HepG2 (cell line): ENCODE data around the gene TMEM33. TPM values are rescaled to one million over a fixed set of nuclear protein-coding genes. Genes with fewer than 3 reads are reported as not detected.

Experiments used
- ATAC-seq: fragments of 200-7000 bp; cut with Tn5 transposase; 3 replicates; pipeline ENCODE4 v1.9.1; 2020; ENCODE audit warnings: mild to moderate bottlenecking, moderate library complexity
- BruUV-seq: library from RNA; stranded (reverse); fragments of 400-500 nt; replicated peaks from 2 replicates; lab custom pipeline; 2021; lab: Mats Ljungman, UMichigan
- CTCF ChIA-PET: fragments of 300-600 bp; formaldehyde crosslinking; extraction: SDS; loops from one replicate; lab custom pipeline; 2021; ENCODE audit warnings: low total read pairs, inconsistent platforms, low intra/inter-chr PET ratio; lab: Yijun Ruan, JAX
- POLR2A ChIA-PET: fragments of 350-600 bp; sonication (Branson Sonifier 250); formaldehyde crosslinking; loops from one replicate; lab custom pipeline; 2020; ENCODE audit warnings: antibody characterized with exemption, inconsistent platforms; lab: Yijun Ruan, JAX
- DNase-seq: peaks from one replicate; pipeline ENCODE4 v3.0.0-alpha.2; 2015; ENCODE audit warnings: low spot score
- FAIRE-seq: peaks from 3 replicates; lab custom pipeline; 2011; peaks lifted over from hg19 to GRCh38; lab: Jason Lieb, UNC
- H2AFZ ChIP-seq: one replicate; pipeline ENCODE4 v1.6.1; 2011; ENCODE audit warnings: low read length, inconsistent platforms
- H3K27ac ChIP-seq: fragments of 300-600 bp; 3 replicates; pipeline ENCODE4 v1.8.0; 2011; ENCODE audit warnings: mixed run types, mild to moderate bottlenecking, mixed read lengths, low read length, inconsistent platforms; ENCODE audit not compliant: insufficient read depth; ENCODE audit errors: extremely low read length
- H3K27me3 ChIP-seq, 2 experiments: fragments of 200-600 bp in 1 of 2; 2 replicates in 1 of 2; 3 replicates in 1 of 2; pipeline versions ENCODE4 v1.6.0 to v1.8.0; 2011; ENCODE audit warnings: low read length in 2 of 2, mild to moderate bottlenecking in 2 of 2, moderate library complexity in 2 of 2, inconsistent platforms in 1 of 2; ENCODE audit not compliant: insufficient read depth in 2 of 2, control insufficient read depth in 1 of 2
- H3K36me3 ChIP-seq, 2 experiments: fragments of 200-600 bp in 1 of 2; replicated peaks in 1 of 2; 2 replicates in 1 of 2; 3 replicates in 1 of 2; pipeline versions ENCODE4 v1.5.1 to v1.8.0; 2011; ENCODE audit warnings: low read length in 2 of 2, inconsistent platforms in 1 of 2; ENCODE audit not compliant: insufficient read depth in 2 of 2, control insufficient read depth in 1 of 2
- H3K4me1 ChIP-seq: 2 replicates; pipeline ENCODE4 v1.5.1; 2012; ENCODE audit warnings: low read length, inconsistent platforms; ENCODE audit not compliant: insufficient read depth
- H3K4me2 ChIP-seq: 2 replicates; pipeline ENCODE4 v1.6.0; 2011; ENCODE audit warnings: low read depth, low read length, inconsistent platforms
- H3K4me3 ChIP-seq, 3 experiments: fragments of 200-600 bp in 1 of 3; sonication (generic), shearing (Covaris generic) in 1 of 3; replicated peaks in 1 of 3; 2 replicates each; pipeline ENCODE4 v1.5.1; 2011 to 2016; ENCODE audit warnings: low read length in 3 of 3, inconsistent platforms in 2 of 3, low read depth in 2 of 3, mild to moderate bottlenecking in 2 of 3, control low read depth in 1 of 3, mixed read lengths in 1 of 3; ENCODE audit not compliant: insufficient read depth in 1 of 3
- H3K79me2 ChIP-seq: one replicate; pipeline ENCODE4 v1.6.1; 2011; ENCODE audit warnings: low read length, inconsistent platforms; ENCODE audit not compliant: insufficient read depth
- H3K9ac ChIP-seq: 2 replicates; pipeline ENCODE4 v1.6.0; 2011; ENCODE audit warnings: mild to moderate bottlenecking, low read depth, low read length, inconsistent platforms; ENCODE audit not compliant: insufficient read depth
- H3K9me3 ChIP-seq: 2 replicates; pipeline ENCODE4 v1.5.1; 2012; ENCODE audit warnings: mild to moderate bottlenecking, low read length
- H4K20me1 ChIP-seq: 2 replicates; pipeline ENCODE4 v1.6.0; 2011; ENCODE audit warnings: inconsistent platforms, mild to moderate bottlenecking, low read length, moderate library complexity; ENCODE audit not compliant: insufficient read depth
- DMAP1 ChIP-seq: IDR thresholded peaks from 2 replicates; pipeline ENCODE4 v1.6.1; 2016
- GABPB1 ChIP-seq: IDR thresholded peaks from 2 replicates; pipeline ENCODE4 v1.6.1; 2016; ENCODE audit warnings: mild to moderate bottlenecking, missing genetic modification reagents, moderate library complexity, missing compliant biosample characterization
- HNRNPK ChIP-seq: fragments of 200-400 bp; formaldehyde crosslinking; IDR thresholded peaks from 2 replicates; pipeline ENCODE4 v1.6.1; 2018; ENCODE audit warnings: low read length, low read depth, moderate library complexity, mild to moderate bottlenecking; ENCODE audit not compliant: poor library complexity, severe bottlenecking
- MAFF ChIP-seq: IDR thresholded peaks from 2 replicates; pipeline ENCODE4 v1.6.1; 2011; ENCODE audit warnings: low read depth, low read length, improper control_type of control experiment
- MIXL1 ChIP-seq: IDR thresholded peaks from 2 replicates; pipeline ENCODE4 v1.6.1; 2016
- MZF1 ChIP-seq: sonication (generic); formaldehyde crosslinking; IDR thresholded peaks from 2 replicates; pipeline ENCODE4 v1.8.1; 2023; ENCODE audit warnings: mild to moderate bottlenecking, missing genetic modification reagents, borderline replicate concordance
- NONO ChIP-seq, 2 experiments: fragments of 450-650 bp in 1 of 2; sonication (generic) in 1 of 2; formaldehyde crosslinking in 1 of 2; IDR thresholded peaks in 1 of 2; conservative IDR thresholded peaks in 1 of 2; 2 replicates each; pipeline versions ENCODE4 v1.6.1 to v1.8.0; 2017 to 2022; ENCODE audit warnings: mild to moderate bottlenecking in 1 of 2, missing genetic modification reagents in 1 of 2, moderate library complexity in 1 of 2
- PAX8 ChIP-seq: sonication (generic); formaldehyde crosslinking; IDR thresholded peaks from 2 replicates; pipeline ENCODE4 v1.8.0; 2022; ENCODE audit warnings: mild to moderate bottlenecking, missing genetic modification reagents, borderline replicate concordance
- PHF21A ChIP-seq: sonication (generic); formaldehyde crosslinking; IDR thresholded peaks from 2 replicates; pipeline ENCODE4 v1.5.0; 2020; ENCODE audit warnings: mild to moderate bottlenecking, missing genetic modification reagents
- PHF5A ChIP-seq: IDR thresholded peaks from one replicate; pipeline ENCODE4 v1.6.1; 2018; ENCODE audit warnings: low read depth, missing genetic modification reagents; ENCODE audit not compliant: unreplicated experiment
- RFX5 ChIP-seq: IDR thresholded peaks from 2 replicates; pipeline ENCODE4 v1.6.1; 2011; ENCODE audit warnings: low read depth, low read length, improper control_type of control experiment
- RORA ChIP-seq: sonication (generic); formaldehyde crosslinking; IDR thresholded peaks from 2 replicates; pipeline ENCODE4 v1.5.0; 2020; ENCODE audit warnings: mild to moderate bottlenecking, missing genetic modification reagents, moderate library complexity
- SSRP1 ChIP-seq: IDR thresholded peaks from 2 replicates; pipeline ENCODE4 v1.6.1; 2016; ENCODE audit warnings: control low read depth
- THYN1 ChIP-seq: sonication (generic); formaldehyde crosslinking; IDR thresholded peaks from 2 replicates; pipeline ENCODE4 v1.8.1; 2023; ENCODE audit warnings: low read depth, mild to moderate bottlenecking, moderate library complexity, missing genetic modification reagents, borderline replicate concordance
- ZBTB20 ChIP-seq: sonication (generic); formaldehyde crosslinking; IDR thresholded peaks from 2 replicates; pipeline ENCODE4 v1.8.1; 2023; ENCODE audit warnings: missing genetic modification reagents, low read depth, mild to moderate bottlenecking, borderline replicate concordance
- ZMAT3 ChIP-seq: sonication (generic); formaldehyde crosslinking; conservative IDR thresholded peaks from 2 replicates; pipeline ENCODE4 v1.7.0; 2021; ENCODE audit warnings: missing genetic modification reagents
- ZNF746 ChIP-seq: sonication (generic); formaldehyde crosslinking; IDR thresholded peaks from 2 replicates; pipeline ENCODE4 v1.8.0; 2022; ENCODE audit warnings: mild to moderate bottlenecking, missing genetic modification reagents
- ZNF773 ChIP-seq: sonication (generic); formaldehyde crosslinking; IDR thresholded peaks from 2 replicates; pipeline ENCODE4 v1.4.0; 2020; ENCODE audit warnings: missing genetic modification reagents, borderline replicate concordance
- WGBS: methylation state at CpG from one replicate; pipeline ENCODE4 v1.1.6; 2017; ENCODE audit warnings: low lambda C conversion rate; 5-methylcytosine and 5-hydroxymethylcytosine counted together
- in situ Hi-C: cut with HindIII; loops from 2 replicates; pipeline ENCODE4 v1.10.0; 2017; ENCODE audit warnings: low pct_unique_long_range_greater_than_20kb; ENCODE audit not compliant: extremely low pct_ligation_motif_present
- intact Hi-C: fragments of 100-400 bp; cut with micrococcal nuclease; formaldehyde crosslinking; loops from one replicate; pipeline ENCODE4 v1.10.0; 2022; ENCODE audit not compliant: unreplicated experiment
- polyA plus RNA-seq, 8 experiments: library from polyadenylated mRNA; depleted of rRNA in 3 of 8; stranded (reverse) in 7 of 8; unstranded in 1 of 8; fragments of >200 nt; fragmentation: Illumina TruSeq in 4 of 8; extraction: Trizol in 4 of 8; gene quantifications; 2 replicates each; pipeline versions ENCODE4 v1.2.1 to v1.2.3, GENCODE V29; 2011 to 2016; ENCODE audit warnings: low read depth in 4 of 8, missing spikeins in 1 of 8, mixed read lengths in 1 of 8; ENCODE audit not compliant: insufficient read depth in 1 of 8
- total RNA-seq, 5 experiments: library from RNA; depleted of rRNA; stranded (reverse); fragments of >200 nt; fragmentation: Illumina TruSeq; extraction: Trizol; gene quantifications; 2 replicates each; pipeline ENCODE4 v1.2.3, GENCODE V29; 2016; ENCODE audit warnings: low read depth in 1 of 5
- TF ChIP-seq, protein P1 (sequence below): IDR thresholded peaks from 2 replicates; pipeline ENCODE4 v1.6.1; 2016; ENCODE audit warnings: missing compliant biosample characterization, missing genetic modification reagents, borderline replicate concordance
- TF ChIP-seq, protein P2 (sequence below): IDR thresholded peaks from 2 replicates; pipeline ENCODE4 v1.6.1; 2016; ENCODE audit warnings: missing biosample characterization, missing genetic modification reagents, low read depth

Gene TMEM33
- total and polyA plus RNA-seq, 2 of the 13 experiments (the other 11 are each of a cell fraction or from before 2014, with no cell fraction given) = 36.1 to 66.6 TPM

DNA sequence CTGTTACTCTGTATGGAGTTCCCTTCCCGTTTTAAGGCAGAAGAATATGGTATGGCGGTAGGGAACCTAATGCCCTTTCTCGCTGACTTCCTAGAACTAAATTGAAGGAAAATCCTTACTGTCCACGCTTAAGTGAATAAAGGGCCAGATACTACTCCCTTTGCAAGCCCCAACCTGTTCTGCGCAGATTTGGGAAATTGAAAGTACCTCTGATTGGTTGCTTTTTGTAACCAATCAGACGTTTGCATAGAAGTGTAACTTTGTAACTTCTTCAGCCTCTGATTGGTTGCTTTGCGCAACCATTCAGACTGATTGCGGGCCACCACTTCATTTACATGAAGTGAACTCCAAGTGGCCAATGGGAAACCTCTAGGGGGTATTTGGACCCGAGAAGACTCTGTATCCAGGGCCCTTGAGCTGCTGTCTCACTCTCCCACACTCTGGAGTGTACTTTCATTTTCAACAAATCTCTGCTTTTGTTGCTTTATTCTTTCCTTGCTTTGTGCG is 1.2 kb upstream of the TMEM33 start:
- Histone ChIP-seq H3K27me3 (no peaks in the 10 kb centered on the region; a peak in 1 of 5 replicates), H3K4me2 (peak overlapping the region; percentile 98), H3K27ac (peak overlapping the region; percentile 88), H3K4me1 (peaks cover 56% of the 10 kb centered on the region), H3K79me2 (peaks cover 37% of the 10 kb centered on the region), H3K36me3 (peaks cover 0 to 2% of the 10 kb centered on the region in 2 experiments; a peak in 3 of 5 replicates), H2AFZ (peak overlapping the region; percentile 96), H3K9me3 (no peaks in the 10 kb centered on the region), H3K9ac (peak overlapping the region; percentile 72), H4K20me1 (peaks cover 3% of the 10 kb centered on the region), H3K4me3 (peak overlapping the region; percentile 84 to 94 (median 92))
- ChIA-PET CTCF (no interaction called here), POLR2A (interaction anchor here (1.2 to 2.2 kb wide), 4 partner anchors 21 to 56 kb away, joined by 3 to 11 read pairs (median 5); partner anchors contain the start of gene SLC30A9)
- BruUV-seq = no TSS peak
- DNase-seq (peak; percentile 96), FAIRE-seq (peak; percentile 95), ATAC-seq (peak; percentile 88)
- in situ Hi-C loops = no loop called here
- WGBS = 3% methylated on average over 10 of the region's 10 CpGs
- intact Hi-C loops = loop anchor here (1.0 kb wide), 1 partner anchor 57 kb away; no protein-coding TSS in a partner anchor
- TF ChIP-seq PHF21A (CRISPR knock-in tag) = peak; percentile 64; the same call in 1 of the 2 replicates
- no peak for TF ChIP-seq THYN1 (CRISPR knock-in tag)
- TF ChIP-seq RORA (CRISPR knock-in tag) = no peak
- no peak for TF ChIP-seq GABPB1
- no peak for TF ChIP-seq PAX8 (CRISPR knock-in tag)
- no peak for TF ChIP-seq MZF1 (CRISPR knock-in tag)
- TF ChIP-seq HNRNPK = no peak
- peak; percentile 72; the same call in 1 of the 2 replicates for TF ChIP-seq RFX5
- no peak for TF ChIP-seq SSRP1 (CRISPR knock-in tag)
- no peak; the same call in 1 of the 2 replicates for TF ChIP-seq DMAP1 (CRISPR knock-in tag)
- TF ChIP-seq NONO (IDR thresholded peaks at IDR 0.05) = no peak
- TF ChIP-seq NONO (CRISPR knock-in tag; conservative IDR thresholded peaks at IDR 0.05) = no peak
- no peak for TF ChIP-seq MAFF
- TF ChIP-seq ZBTB20 (CRISPR knock-in tag) = no peak
- TF ChIP-seq, protein P1, sequence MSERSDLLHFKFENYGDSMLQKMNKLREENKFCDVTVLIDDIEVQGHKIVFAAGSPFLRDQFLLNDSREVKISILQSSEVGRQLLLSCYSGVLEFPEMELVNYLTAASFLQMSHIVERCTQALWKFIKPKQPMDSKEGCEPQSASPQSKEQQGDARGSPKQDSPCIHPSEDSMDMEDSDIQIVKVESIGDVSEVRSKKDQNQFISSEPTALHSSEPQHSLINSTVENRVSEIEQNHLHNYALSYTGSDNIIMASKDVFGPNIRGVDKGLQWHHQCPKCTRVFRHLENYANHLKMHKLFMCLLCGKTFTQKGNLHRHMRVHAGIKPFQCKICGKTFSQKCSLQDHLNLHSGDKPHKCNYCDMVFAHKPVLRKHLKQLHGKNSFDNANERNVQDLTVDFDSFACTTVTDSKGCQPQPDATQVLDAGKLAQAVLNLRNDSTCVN (CRISPR knock-in tag) = no peak
- TF ChIP-seq MIXL1 = peak; percentile 22; the same call in 1 of the 2 replicates
- TF ChIP-seq PHF5A (CRISPR knock-in tag) = peak; percentile 21
- no peak for TF ChIP-seq ZMAT3 (CRISPR knock-in tag)
- TF ChIP-seq ZNF773 = no peak
- TF ChIP-seq ZNF746 (CRISPR knock-in tag) = no peak
- TF ChIP-seq, protein P2, sequence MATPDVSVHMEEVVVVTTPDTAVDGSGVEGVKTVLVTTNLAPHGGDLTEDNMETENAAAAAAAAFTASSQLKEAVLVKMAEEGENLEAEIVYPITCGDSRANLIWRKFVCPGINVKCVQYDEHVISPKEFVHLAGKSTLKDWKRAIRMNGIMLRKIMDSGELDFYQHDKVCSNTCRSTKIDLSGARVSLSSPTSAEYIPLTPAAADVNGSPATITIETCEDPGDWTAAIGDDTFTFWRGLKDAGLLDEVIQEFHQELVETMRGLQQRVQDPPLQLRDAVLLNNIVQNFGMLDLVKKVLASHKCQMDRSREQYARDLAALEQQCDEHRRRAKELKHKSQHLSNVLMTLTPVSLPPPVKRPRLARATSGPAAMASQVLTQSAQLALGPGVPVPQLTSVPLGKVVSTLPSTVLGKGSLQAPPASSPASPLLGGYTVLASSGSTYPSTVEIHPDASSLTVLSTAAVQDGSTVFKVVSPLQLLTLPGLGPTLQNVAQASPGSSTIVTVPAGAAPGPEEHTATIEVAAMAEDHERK (CRISPR knock-in tag) = no peak
